Spleen (tissue), 11 donors: ENCODE measurements around the gene LTB4R2. TPM values are rescaled to one million over a fixed set of nuclear protein-coding genes. Genes with fewer than 3 reads are reported as not detected.
A peak's percentile ranks its signal among the peaks of the same experiment; 100 is the strongest.

Experiments
- DNase-seq: peaks from one replicate; pipeline ENCODE4 v3.0.0-alpha.2; 2020
- H3K27ac ChIP-seq, 8 donors: fragments of 200-600 bp; sonication (generic) in 7 of 8; 1 replicate in 4 of 8; 2 replicates in 4 of 8; pipeline versions ENCODE4 v1.5.0 to v1.8.0; 2016 to 2021; ENCODE audit warnings: inconsistent platforms in 4 of 8, mild to moderate bottlenecking in 4 of 8, moderate library complexity in 1 of 8
- H3K27me3 ChIP-seq, 7 donors: fragments of 200-600 bp; sonication (generic) in 6 of 7; replicated peaks in 1 of 7; 1 replicate in 4 of 7; 2 replicates in 3 of 7; pipeline versions ENCODE4 v1.5.0 to v1.8.0; 2016 to 2021; ENCODE audit warnings: inconsistent platforms in 3 of 7, mild to moderate bottlenecking in 1 of 7
- H3K36me3 ChIP-seq, 6 donors: fragments of 200-600 bp; sonication (generic) in 5 of 6; 1 replicate in 4 of 6; 2 replicates in 2 of 6; pipeline versions ENCODE4 v1.5.0 to v1.8.0; 2016 to 2021; ENCODE audit warnings: inconsistent platforms in 2 of 6
- H3K4me1 ChIP-seq, 6 donors: fragments of 200-600 bp; sonication (generic) in 5 of 6; 1 replicate in 3 of 6; 2 replicates in 3 of 6; pipeline versions ENCODE4 v1.5.0 to v1.8.0; 2016 to 2021; ENCODE audit warnings: inconsistent platforms in 3 of 6
- H3K4me3 ChIP-seq, 8 donors: fragments of 200-600 bp; sonication (generic) in 7 of 8; 1 replicate in 4 of 8; 2 replicates in 4 of 8; pipeline versions ENCODE4 v1.5.0 to v1.8.0; 2016 to 2021; ENCODE audit warnings: inconsistent platforms in 4 of 8, mild to moderate bottlenecking in 4 of 8, moderate library complexity in 2 of 8
- H3K9me3 ChIP-seq, 8 donors: fragments of 200-600 bp; sonication (generic) in 7 of 8; 1 replicate in 4 of 8; 2 replicates in 4 of 8; pipeline versions ENCODE4 v1.5.0 to v1.8.0; 2016 to 2021; ENCODE audit warnings: inconsistent platforms in 4 of 8
- POLR2A ChIP-seq, 3 donors: fragments of 450-650 bp; IDR thresholded peaks; one replicate each; pipeline ENCODE4 v1.5.1; 2017; ENCODE audit warnings: antibody characterized with exemption in 3 of 3, mild to moderate bottlenecking in 1 of 3
- POLR2AphosphoS5 ChIP-seq, 3 donors: sonication (generic); formaldehyde crosslinking; IDR thresholded peaks; one replicate each; pipeline ENCODE4 v1.5.1; 2017; ENCODE audit warnings: antibody characterized with exemption in 3 of 3
- WGBS, 5 donors: extraction: QIAGEN DNeasy Blood & Tissue Kit in 3 of 5; methylation state at CpG; one replicate each; pipeline versions ENCODE4 v1.1.5 to v1.1.7; 2013 to 2018; 5-methylcytosine and 5-hydroxymethylcytosine counted together
- intact Hi-C: fragments of 100-400 bp; cut with DNase I; formaldehyde crosslinking; loops from one replicate; pipeline ENCODE4 v1.15.0; 2023; ENCODE audit warnings: low total_unique reads
- polyA plus RNA-seq, 3 donors: library from polyadenylated mRNA; stranded (reverse); fragments of 200-250 nt; gene quantifications; one replicate each; pipeline ENCODE4 v1.2.1, GENCODE V29; 2013
- total RNA-seq, 7 donors: library from RNA; depleted of rRNA in 3 of 7; stranded (reverse); fragments of >200 nt in 3 of 7; fragmentation: NEBNext Ultra II Directional in 4 of 7; extraction: Animal tissue kit (Norgen Biotek cat#: 25700) in 4 of 7; gene quantifications; one replicate each; pipeline versions ENCODE4 v1.1.0 to v1.2.1, GENCODE V29; 2016 to 2021
- TF ChIP-seq, protein P1 (sequence below), 11 experiments: fragments of 200-600 bp in 7 of 11; fragments of 450-650 bp in 4 of 11; sonication (generic) in 4 of 11; IDR thresholded peaks in 8 of 11; conservative IDR thresholded peaks in 3 of 11; 1 replicate in 7 of 11; 2 replicates in 4 of 11; pipeline versions ENCODE4 v1.4.0 to v1.8.0; 2016 to 2021; ENCODE audit warnings: antibody characterized with exemption in 11 of 11, inconsistent platforms in 4 of 11, mild to moderate bottlenecking in 1 of 11
- donor health status: healthy with polysubstance abuse.
- donor health status: DM: no; HTN: no; CAD: no; lungs with moderate emphysema.
- donor health status: DM: no; HTN: no; CAD: no.
- donor health status: Bipolar disorder and iron deficiency.
- donor health status: healthy.
- donor health status: DM: no; HTN: no; CAD: no.
- donor health status: DM: yes; HTN: yes; CAD: no.

Gene LTB4R2
- total and polyA plus RNA-seq, 10 donors, result 0.83 to 32.3 (median 13.9) TPM

DNA sequence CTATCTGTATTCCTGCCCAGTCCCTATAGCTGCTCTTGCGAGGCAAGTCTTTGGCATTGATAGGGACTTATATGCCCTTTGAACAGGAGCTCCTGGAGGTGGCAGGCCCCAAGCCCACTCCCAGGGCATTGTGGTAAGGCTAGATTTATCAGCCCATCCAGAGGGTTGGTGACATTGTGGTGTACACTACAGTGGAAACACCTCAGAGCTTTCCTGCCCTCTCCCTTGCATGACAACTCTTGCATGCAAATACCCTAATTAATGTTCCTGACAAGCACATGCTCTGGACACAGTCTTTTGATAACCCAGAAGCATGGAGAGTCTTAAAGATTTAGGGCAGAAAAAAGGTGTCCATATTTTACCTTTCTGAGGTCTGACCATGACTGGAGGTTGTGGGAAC is 30.7 kb downstream of the LTB4R2 start:
- WGBS, 5 donors, result 69 to 100% (median 96%) methylated on average over 1 of the region's 1 CpG; no CpG with 5 or more reads in 1 of the 5 donors
- no peak for DNase-seq
- Histone ChIP-seq H3K4me1 (peaks cover 17 to 50% (median 34%) of the 10 kb centered on the region in 6 donors), H3K9me3 (no peaks in the 10 kb centered on the region), H3K4me3 (no peak overlapping the region), H3K36me3 (peaks cover 0 to 30% (median 8%) of the 10 kb centered on the region in 6 donors), H3K27me3 (peaks cover 0 to 4% (median 0%) of the 10 kb centered on the region in 7 donors), H3K27ac (peak overlapping the region in 2 of 8 donors; percentile 90 to 93)
- intact Hi-C loops, result no loop called here
- TF ChIP-seq, protein P1, sequence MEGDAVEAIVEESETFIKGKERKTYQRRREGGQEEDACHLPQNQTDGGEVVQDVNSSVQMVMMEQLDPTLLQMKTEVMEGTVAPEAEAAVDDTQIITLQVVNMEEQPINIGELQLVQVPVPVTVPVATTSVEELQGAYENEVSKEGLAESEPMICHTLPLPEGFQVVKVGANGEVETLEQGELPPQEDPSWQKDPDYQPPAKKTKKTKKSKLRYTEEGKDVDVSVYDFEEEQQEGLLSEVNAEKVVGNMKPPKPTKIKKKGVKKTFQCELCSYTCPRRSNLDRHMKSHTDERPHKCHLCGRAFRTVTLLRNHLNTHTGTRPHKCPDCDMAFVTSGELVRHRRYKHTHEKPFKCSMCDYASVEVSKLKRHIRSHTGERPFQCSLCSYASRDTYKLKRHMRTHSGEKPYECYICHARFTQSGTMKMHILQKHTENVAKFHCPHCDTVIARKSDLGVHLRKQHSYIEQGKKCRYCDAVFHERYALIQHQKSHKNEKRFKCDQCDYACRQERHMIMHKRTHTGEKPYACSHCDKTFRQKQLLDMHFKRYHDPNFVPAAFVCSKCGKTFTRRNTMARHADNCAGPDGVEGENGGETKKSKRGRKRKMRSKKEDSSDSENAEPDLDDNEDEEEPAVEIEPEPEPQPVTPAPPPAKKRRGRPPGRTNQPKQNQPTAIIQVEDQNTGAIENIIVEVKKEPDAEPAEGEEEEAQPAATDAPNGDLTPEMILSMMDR (IDR thresholded peaks at IDR 0.05 in 8 of 11, conservative IDR thresholded peaks at IDR 0.05 in 3 of 11), result no peak
- TF ChIP-seq POLR2A (IDR thresholded peaks at IDR 0.05) (no peak), POLR2AphosphoS5 (IDR thresholded peaks at IDR 0.05) (no peak)

DNA sequence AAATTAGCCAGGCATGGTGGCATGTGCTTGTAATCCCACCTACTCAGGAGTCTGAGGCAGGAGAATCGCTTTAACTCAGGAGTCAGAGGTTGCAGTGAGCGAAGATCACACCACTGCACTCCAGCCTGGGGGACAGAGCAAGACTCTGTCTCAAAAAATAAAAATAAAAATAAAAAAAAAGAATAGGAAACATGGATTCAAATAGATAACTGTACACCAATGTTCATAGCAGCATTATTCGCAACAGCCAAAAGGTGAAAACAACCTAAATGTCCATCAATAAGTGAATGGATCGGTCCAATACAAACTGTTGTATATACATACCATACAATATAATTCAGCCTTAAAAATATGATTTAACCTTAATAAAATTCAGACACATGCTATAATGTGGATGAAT is 32.9 kb downstream of the LTB4R2 start:
- H3K36me3 ChIP-seq, result peaks cover 0 to 8% (median under 1%) of the 10 kb centered on the region in 6 donors
- peaks cover 0 to 8% (median 0%) of the 10 kb centered on the region in 7 donors for H3K27me3 ChIP-seq
- H3K9me3 ChIP-seq, result no peaks in the 10 kb centered on the region
- intact Hi-C loops, result no loop called here
- 81 to 99% (median 96%) methylated on average over 4 of the region's 4 CpGs for WGBS, 5 donors
- TF ChIP-seq POLR2A (IDR thresholded peaks at IDR 0.05), result no peak
- peaks cover 12 to 27% (median 22%) of the 10 kb centered on the region in 6 donors for H3K4me1 ChIP-seq
- DNase-seq, result no peak
- no peak overlapping the region for H3K27ac ChIP-seq
- no peak overlapping the region for H3K4me3 ChIP-seq

DNA sequence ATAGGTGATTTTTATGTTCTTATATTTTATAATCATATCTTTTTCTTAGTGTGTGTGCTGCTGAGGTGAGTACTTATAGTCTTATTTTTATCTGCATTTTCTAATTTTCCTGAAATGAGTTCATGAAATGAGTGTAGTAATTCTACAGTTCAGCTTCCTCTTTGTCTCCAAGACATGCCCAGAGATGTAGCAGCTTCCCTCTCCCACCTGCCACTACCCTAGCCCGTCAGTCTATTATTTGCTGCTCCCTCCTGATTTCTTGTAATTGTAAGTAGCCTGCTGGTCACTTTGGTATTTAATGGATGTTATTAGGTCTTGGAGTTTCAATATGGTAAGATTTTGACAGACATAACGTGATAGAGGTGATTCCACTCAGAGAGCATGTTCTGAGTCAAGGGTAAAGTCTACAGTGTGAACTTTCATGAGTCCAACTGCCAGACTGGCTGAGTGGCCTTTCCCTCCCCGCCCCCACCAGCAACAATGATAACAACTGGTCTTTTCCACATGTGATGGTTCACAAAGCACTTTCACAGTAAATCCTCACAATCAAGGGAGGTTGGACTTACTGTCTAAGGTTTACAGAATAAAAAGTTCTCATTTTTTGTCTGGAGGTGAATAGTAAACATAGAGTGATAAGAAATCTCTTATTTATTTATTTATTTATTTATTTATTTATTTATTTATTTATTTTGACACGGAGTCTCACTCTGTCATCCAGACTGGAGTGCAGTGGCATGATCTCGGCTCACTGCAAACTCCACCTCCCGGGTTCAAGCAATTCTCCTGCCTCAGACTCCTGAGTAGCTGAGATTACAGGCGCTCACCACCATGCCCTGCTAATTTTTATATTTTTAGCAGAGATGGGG is 34.1 kb downstream of the LTB4R2 start:
- no peak for TF ChIP-seq POLR2AphosphoS5 (IDR thresholded peaks at IDR 0.05)
- no peak for TF ChIP-seq POLR2A (IDR thresholded peaks at IDR 0.05)
- TF ChIP-seq, protein P1 (IDR thresholded peaks at IDR 0.05 in 8 of 11, conservative IDR thresholded peaks at IDR 0.05 in 3 of 11), result no peak
- Histone ChIP-seq H3K4me1 (peaks cover 4 to 15% (median 11%) of the 10 kb centered on the region in 6 donors), H3K27me3 (peaks cover 0 to 8% (median 0%) of the 10 kb centered on the region in 7 donors), H3K9me3 (no peaks in the 10 kb centered on the region), H3K36me3 (no peaks in the 10 kb centered on the region), H3K4me3 (no peak overlapping the region), H3K27ac (no peak overlapping the region)
- 78 to 82% (median 80%) methylated on average over 7 of the region's 7 CpGs for WGBS, 5 donors
- no peak for DNase-seq
- intact Hi-C loops, result no loop called here

DNA sequence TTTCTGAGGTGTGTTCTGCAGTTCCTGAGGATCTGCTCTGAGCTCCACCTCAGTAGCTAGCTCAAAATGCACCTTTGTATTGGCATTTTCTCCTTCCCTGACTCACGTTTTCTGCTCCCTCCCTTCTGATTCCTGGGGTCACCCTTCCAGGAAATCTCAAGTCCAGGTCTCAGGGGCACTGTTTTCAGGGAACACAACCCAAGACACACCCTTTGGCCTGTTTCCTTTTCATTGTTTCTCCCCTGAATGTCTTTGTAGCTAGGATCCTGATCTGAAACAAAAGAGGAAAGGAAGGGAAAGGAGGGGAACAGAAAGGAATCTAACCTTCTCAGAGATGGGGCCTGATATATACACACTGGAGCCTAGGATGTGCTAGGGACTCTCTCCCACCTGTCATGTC is 37.2 kb downstream of the LTB4R2 start:
- Histone ChIP-seq H3K4me1 (no peaks in the 10 kb centered on the region), H3K4me3 (no peak overlapping the region), H3K27ac (peak overlapping the region in 2 of 8 donors; percentile 13 to 15), H3K9me3 (no peaks in the 10 kb centered on the region), H3K36me3 (no peaks in the 10 kb centered on the region), H3K27me3 (peaks cover 0 to 22% (median 0%) of the 10 kb centered on the region in 7 donors)
- 33 to 60% (median 52%) methylated on average over 1 of the region's 1 CpG for WGBS, 5 donors
- DNase-seq, result no peak
- TF ChIP-seq, protein P1 (IDR thresholded peaks at IDR 0.05 in 8 of 11, conservative IDR thresholded peaks at IDR 0.05 in 3 of 11), result no peak
- TF ChIP-seq POLR2A (IDR thresholded peaks at IDR 0.05) (no peak), POLR2AphosphoS5 (IDR thresholded peaks at IDR 0.05) (no peak)
- intact Hi-C loops, result no loop called here
